GM12878 (cell line): Measurements from ENCODE around the gene FXYD3. TPM values are rescaled to one million over a fixed set of nuclear protein-coding genes. Genes with fewer than 3 reads are reported as not detected.

ENCODE experiments used
- EZH2 ChIP-seq: IDR thresholded peaks from 2 replicates; pipeline ENCODE4 v1.6.1; 2012; ENCODE audit warnings: low read depth, mild to moderate bottlenecking, control low read depth, inconsistent platforms, low read length, borderline replicate concordance; ENCODE audit not compliant: control insufficient read depth
- PAX5 ChIP-seq: IDR thresholded peaks from 2 replicates; pipeline ENCODE4 v1.6.1; 2011; ENCODE audit warnings: low read depth, low read length, borderline replicate concordance
- RAD21 ChIP-seq: IDR thresholded peaks from 2 replicates; pipeline ENCODE4 v1.6.1; 2011; ENCODE audit warnings: mild to moderate bottlenecking, low read depth, low read length, moderate library complexity; ENCODE audit not compliant: insufficient read depth
- RUNX3 ChIP-seq: IDR thresholded peaks from 2 replicates; pipeline ENCODE4 v1.6.1; 2012; ENCODE audit warnings: low read length, inconsistent platforms
- TBL1XR1 ChIP-seq: IDR thresholded peaks from 2 replicates; pipeline ENCODE4 v1.6.1; 2012; ENCODE audit warnings: low read depth, low read length, improper control_type of control experiment
- TCF12 ChIP-seq: IDR thresholded peaks from 2 replicates; pipeline ENCODE4 v1.6.1; 2011; ENCODE audit warnings: low read depth, mild to moderate bottlenecking, low read length
- USF1 ChIP-seq: IDR thresholded peaks from 2 replicates; pipeline ENCODE4 v1.6.1; 2011; ENCODE audit warnings: borderline replicate concordance, low read depth, mild to moderate bottlenecking, moderate library complexity, mixed read lengths, low read length; ENCODE audit not compliant: insufficient read depth; ENCODE audit errors: extremely low read length
- polyA plus RNA-seq, 11 experiments: library from polyadenylated mRNA; depleted of rRNA in 4 of 11; unstranded in 6 of 11; stranded (reverse) in 5 of 11; fragments of >200 nt; fragmentation: Nextera tagmentation in 4 of 11; fragmentation: Illumina TruSeq in 1 of 11; extraction: Ambion mirVana in 4 of 11; extraction: Trizol in 1 of 11; gene quantifications; 1 replicate in 1 of 11; 2 replicates in 10 of 11; pipeline versions ENCODE4 v1.2.1 to v1.2.3, GENCODE V29; 2011 to 2016; ENCODE audit warnings: inconsistent platforms in 2 of 11, missing spikeins in 2 of 11, low read depth in 1 of 11
- total RNA-seq, 4 experiments: library from RNA; depleted of rRNA in 3 of 4; stranded (reverse); fragments of >200 nt in 3 of 4; fragmentation: Illumina TruSeq in 1 of 4; extraction: Trizol in 1 of 4; gene quantifications; 2 replicates each; pipeline versions ENCODE4 v1.2.1 to v1.2.3, GENCODE V29; 2013 to 2021
- TF ChIP-seq, protein P1 (sequence below): fragments of 450-650 bp; IDR thresholded peaks from 2 replicates; pipeline ENCODE4 v1.6.1; 2018; ENCODE audit warnings: mild to moderate bottlenecking, low read depth, moderate library complexity; ENCODE audit not compliant: partially characterized antibody
- TF ChIP-seq, protein P2 (sequence below): fragments of 450-650 bp; IDR thresholded peaks from 2 replicates; pipeline ENCODE4 v1.6.1; 2016; ENCODE audit warnings: mild to moderate bottlenecking, moderate library complexity, borderline replicate concordance
- TF ChIP-seq, protein P3 (sequence below), 3 experiments: IDR thresholded peaks in 2 of 3; conservative IDR thresholded peaks in 1 of 3; 2 replicates each; pipeline ENCODE4 v1.5.1; 2011; ENCODE audit warnings: low read depth in 3 of 3, low read length in 3 of 3, mild to moderate bottlenecking in 3 of 3, control low read depth in 2 of 3, moderate library complexity in 2 of 3, inconsistent platforms in 1 of 3, mixed read lengths in 1 of 3; ENCODE audit not compliant: control insufficient read depth in 2 of 3, insufficient read depth in 1 of 3; ENCODE audit errors: extremely low read depth in 1 of 3

Gene FXYD3
- total and polyA plus RNA-seq, 10 of the 15 experiments (the other 5 are each of a cell fraction or from before 2014, with no cell fraction given) = 0.09 to 0.44 TPM; not detected in 8

- TF ChIP-seq, protein P1, sequence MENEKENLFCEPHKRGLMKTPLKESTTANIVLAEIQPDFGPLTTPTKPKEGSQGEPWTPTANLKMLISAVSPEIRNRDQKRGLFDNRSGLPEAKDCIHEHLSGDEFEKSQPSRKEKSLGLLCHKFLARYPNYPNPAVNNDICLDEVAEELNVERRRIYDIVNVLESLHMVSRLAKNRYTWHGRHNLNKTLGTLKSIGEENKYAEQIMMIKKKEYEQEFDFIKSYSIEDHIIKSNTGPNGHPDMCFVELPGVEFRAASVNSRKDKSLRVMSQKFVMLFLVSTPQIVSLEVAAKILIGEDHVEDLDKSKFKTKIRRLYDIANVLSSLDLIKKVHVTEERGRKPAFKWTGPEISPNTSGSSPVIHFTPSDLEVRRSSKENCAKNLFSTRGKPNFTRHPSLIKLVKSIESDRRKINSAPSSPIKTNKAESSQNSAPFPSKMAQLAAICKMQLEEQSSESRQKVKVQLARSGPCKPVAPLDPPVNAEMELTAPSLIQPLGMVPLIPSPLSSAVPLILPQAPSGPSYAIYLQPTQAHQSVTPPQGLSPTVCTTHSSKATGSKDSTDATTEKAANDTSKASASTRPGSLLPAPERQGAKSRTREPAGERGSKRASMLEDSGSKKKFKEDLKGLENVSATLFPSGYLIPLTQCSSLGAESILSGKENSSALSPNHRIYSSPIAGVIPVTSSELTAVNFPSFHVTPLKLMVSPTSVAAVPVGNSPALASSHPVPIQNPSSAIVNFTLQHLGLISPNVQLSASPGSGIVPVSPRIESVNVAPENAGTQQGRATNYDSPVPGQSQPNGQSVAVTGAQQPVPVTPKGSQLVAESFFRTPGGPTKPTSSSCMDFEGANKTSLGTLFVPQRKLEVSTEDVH = no peak
- TF ChIP-seq, protein P2, sequence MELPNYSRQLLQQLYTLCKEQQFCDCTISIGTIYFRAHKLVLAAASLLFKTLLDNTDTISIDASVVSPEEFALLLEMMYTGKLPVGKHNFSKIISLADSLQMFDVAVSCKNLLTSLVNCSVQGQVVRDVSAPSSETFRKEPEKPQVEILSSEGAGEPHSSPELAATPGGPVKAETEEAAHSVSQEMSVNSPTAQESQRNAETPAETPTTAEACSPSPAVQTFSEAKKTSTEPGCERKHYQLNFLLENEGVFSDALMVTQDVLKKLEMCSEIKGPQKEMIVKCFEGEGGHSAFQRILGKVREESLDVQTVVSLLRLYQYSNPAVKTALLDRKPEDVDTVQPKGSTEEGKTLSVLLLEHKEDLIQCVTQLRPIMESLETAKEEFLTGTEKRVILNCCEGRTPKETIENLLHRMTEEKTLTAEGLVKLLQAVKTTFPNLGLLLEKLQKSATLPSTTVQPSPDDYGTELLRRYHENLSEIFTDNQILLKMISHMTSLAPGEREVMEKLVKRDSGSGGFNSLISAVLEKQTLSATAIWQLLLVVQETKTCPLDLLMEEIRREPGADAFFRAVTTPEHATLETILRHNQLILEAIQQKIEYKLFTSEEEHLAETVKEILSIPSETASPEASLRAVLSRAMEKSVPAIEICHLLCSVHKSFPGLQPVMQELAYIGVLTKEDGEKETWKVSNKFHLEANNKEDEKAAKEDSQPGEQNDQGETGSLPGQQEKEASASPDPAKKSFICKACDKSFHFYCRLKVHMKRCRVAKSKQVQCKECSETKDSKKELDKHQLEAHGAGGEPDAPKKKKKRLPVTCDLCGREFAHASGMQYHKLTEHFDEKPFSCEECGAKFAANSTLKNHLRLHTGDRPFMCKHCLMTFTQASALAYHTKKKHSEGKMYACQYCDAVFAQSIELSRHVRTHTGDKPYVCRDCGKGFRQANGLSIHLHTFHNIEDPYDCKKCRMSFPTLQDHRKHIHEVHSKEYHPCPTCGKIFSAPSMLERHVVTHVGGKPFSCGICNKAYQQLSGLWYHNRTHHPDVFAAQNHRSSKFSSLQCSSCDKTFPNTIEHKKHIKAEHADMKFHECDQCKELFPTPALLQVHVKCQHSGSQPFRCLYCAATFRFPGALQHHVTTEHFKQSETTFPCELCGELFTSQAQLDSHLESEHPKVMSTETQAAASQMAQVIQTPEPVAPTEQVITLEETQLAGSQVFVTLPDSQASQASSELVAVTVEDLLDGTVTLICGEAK = no peak
- TF ChIP-seq RUNX3 = no peak
- TF ChIP-seq TBL1XR1 = no peak
- no peak for TF ChIP-seq EZH2
- no peak for TF ChIP-seq PAX5
- peak; percentile 94 for TF ChIP-seq RAD21
- TF ChIP-seq, protein P3, sequence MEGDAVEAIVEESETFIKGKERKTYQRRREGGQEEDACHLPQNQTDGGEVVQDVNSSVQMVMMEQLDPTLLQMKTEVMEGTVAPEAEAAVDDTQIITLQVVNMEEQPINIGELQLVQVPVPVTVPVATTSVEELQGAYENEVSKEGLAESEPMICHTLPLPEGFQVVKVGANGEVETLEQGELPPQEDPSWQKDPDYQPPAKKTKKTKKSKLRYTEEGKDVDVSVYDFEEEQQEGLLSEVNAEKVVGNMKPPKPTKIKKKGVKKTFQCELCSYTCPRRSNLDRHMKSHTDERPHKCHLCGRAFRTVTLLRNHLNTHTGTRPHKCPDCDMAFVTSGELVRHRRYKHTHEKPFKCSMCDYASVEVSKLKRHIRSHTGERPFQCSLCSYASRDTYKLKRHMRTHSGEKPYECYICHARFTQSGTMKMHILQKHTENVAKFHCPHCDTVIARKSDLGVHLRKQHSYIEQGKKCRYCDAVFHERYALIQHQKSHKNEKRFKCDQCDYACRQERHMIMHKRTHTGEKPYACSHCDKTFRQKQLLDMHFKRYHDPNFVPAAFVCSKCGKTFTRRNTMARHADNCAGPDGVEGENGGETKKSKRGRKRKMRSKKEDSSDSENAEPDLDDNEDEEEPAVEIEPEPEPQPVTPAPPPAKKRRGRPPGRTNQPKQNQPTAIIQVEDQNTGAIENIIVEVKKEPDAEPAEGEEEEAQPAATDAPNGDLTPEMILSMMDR (IDR thresholded peaks at IDR 0.05 in 2 of 3, conservative IDR thresholded peaks at IDR 0.05 in 1 of 3; ENCODE audit: control insufficient read depth in 2 of 3, extremely low read depth in 1 of 3, insufficient read depth in 1 of 3, low read depth in 3 of 3, low read length in 3 of 3) = peak; percentile 81 to 93 (median 89)
- TF ChIP-seq USF1 = peak; percentile 84
- no peak for TF ChIP-seq TCF12
Observed at GRCh38 chr19:35066691-35067563, 48.7 kb upstream of the FXYD3 start (continued).
